GM12878 (cell line): ENCODE measurements around the gene CACNG1.

Experiments
- BHLHE40 ChIP-seq, 2 experiments: fragments of 450-650 bp in 1 of 2; IDR thresholded peaks; 2 replicates each; pipeline ENCODE4 v1.6.1; 2011 to 2017; ENCODE audit warnings: low read depth in 2 of 2, borderline replicate concordance in 1 of 2, improper control_type of control experiment in 1 of 2, low read length in 1 of 2, mild to moderate bottlenecking in 1 of 2
- CTCF ChIP-seq, 3 experiments: IDR thresholded peaks in 2 of 3; conservative IDR thresholded peaks in 1 of 3; 2 replicates each; pipeline ENCODE4 v1.5.1; 2011; ENCODE audit warnings: low read depth in 3 of 3, low read length in 3 of 3, mild to moderate bottlenecking in 3 of 3, control low read depth in 2 of 3, moderate library complexity in 2 of 3, inconsistent platforms in 1 of 3, mixed read lengths in 1 of 3; ENCODE audit not compliant: control insufficient read depth in 2 of 3, insufficient read depth in 1 of 3; ENCODE audit errors: extremely low read depth in 1 of 3
- ETV6 ChIP-seq, 2 experiments: fragments of 450-650 bp in 1 of 2; IDR thresholded peaks in 1 of 2; conservative IDR thresholded peaks in 1 of 2; 2 replicates each; pipeline ENCODE4 v1.6.1; 2014; ENCODE audit warnings: antibody characterized with exemption in 1 of 2, borderline replicate concordance in 1 of 2, low read depth in 1 of 2, mild to moderate bottlenecking in 1 of 2, moderate library complexity in 1 of 2
- EZH2 ChIP-seq: IDR thresholded peaks from 2 replicates; pipeline ENCODE4 v1.6.1; 2012; ENCODE audit warnings: low read depth, mild to moderate bottlenecking, control low read depth, inconsistent platforms, low read length, borderline replicate concordance; ENCODE audit not compliant: control insufficient read depth
- MAX ChIP-seq: IDR thresholded peaks from 2 replicates; pipeline ENCODE4 v1.6.1; 2012; ENCODE audit warnings: low read depth, low read length, improper control_type of control experiment
- POLR2A ChIP-seq: IDR thresholded peaks from 2 replicates; pipeline ENCODE4 v1.6.1; 2011; ENCODE audit warnings: low read depth, mild to moderate bottlenecking, low read length

- no peak for TF ChIP-seq ETV6 (conservative IDR thresholded peaks at IDR 0.05 in 1 of 2, IDR thresholded peaks at IDR 0.05 in 1 of 2; ENCODE audit: borderline replicate concordance in 1 of 2, low read depth in 1 of 2)
- TF ChIP-seq BHLHE40 (IDR thresholded peaks at IDR 0.05; ENCODE audit: borderline replicate concordance in 1 of 2, low read depth in 2 of 2, low read length in 1 of 2) = no peak
- TF ChIP-seq POLR2A = no peak
- TF ChIP-seq EZH2 = no peak
- TF ChIP-seq CTCF (IDR thresholded peaks at IDR 0.05 in 2 of 3, conservative IDR thresholded peaks at IDR 0.05 in 1 of 3; ENCODE audit: control insufficient read depth in 2 of 3, extremely low read depth in 1 of 3, insufficient read depth in 1 of 3, low read depth in 3 of 3, low read length in 3 of 3) = no peak
- no peak for TF ChIP-seq MAX
Measured at GRCh38 chr17:67066717-67067116, 22.4 kb downstream of the CACNG1 start.
